Sigmoid colon (tissue), 4 donors: Measurements from ENCODE around the gene HEATR1.

Experiments used
- CTCF ChIP-seq, 4 experiments: fragments of 450-650 bp in 3 of 4; fragments of 200-600 bp in 1 of 4; IDR thresholded peaks; one replicate each; pipeline ENCODE4 v1.5.1; 2016 to 2019; ENCODE audit warnings: antibody characterized with exemption in 4 of 4, mild to moderate bottlenecking in 3 of 4, moderate library complexity in 2 of 4
- POLR2A ChIP-seq, 2 donors: fragments of 450-650 bp; IDR thresholded peaks; one replicate each; pipeline ENCODE4 v1.6.1; 2016; ENCODE audit warnings: antibody characterized with exemption in 2 of 2, mild to moderate bottlenecking in 2 of 2, moderate library complexity in 2 of 2
- POLR2AphosphoS5 ChIP-seq, 4 donors: sonication (generic); formaldehyde crosslinking; IDR thresholded peaks; one replicate each; pipeline ENCODE4 v1.6.1; 2017; ENCODE audit warnings: antibody characterized with exemption in 4 of 4

- no peak for TF ChIP-seq POLR2A (IDR thresholded peaks at IDR 0.05)
- TF ChIP-seq CTCF (IDR thresholded peaks at IDR 0.05), result no peak
- TF ChIP-seq POLR2AphosphoS5 (IDR thresholded peaks at IDR 0.05), result no peak
Measured at GRCh38 chr1:236556606-236557005, 47.7 kb downstream of the HEATR1 start.
